GM15510 (cell line): ENCODE results near the gene FOXA3.

Experiments
- POLR2A ChIP-seq: IDR thresholded peaks from 3 replicates; pipeline ENCODE4 v1.6.1; 2011; ENCODE audit warnings: borderline replicate concordance; ENCODE audit not compliant: insufficient read length; ENCODE audit errors: extremely low read depth

Gene FOXA3

DNA sequence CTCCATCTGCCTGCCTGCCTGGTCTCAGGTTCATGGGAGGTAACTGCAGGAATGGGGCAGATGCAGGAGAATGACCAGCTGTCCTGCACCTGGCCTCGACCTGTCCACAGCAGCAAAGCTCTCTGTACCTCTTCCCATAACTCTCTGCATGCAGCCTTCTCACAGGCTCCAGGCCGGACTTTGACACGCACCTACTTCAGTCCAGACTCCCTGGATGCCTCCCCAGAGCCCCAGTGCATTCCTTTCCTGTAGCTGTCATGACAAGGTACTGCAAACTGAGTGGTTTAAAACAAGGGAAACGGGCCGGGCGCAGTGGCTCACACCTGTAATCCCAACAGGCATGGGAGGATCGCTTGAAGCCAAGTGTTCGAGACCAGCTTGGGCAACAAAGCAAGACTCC lies 47.2 kb downstream of the FOXA3 start:
- TF ChIP-seq POLR2A, result no peak

DNA sequence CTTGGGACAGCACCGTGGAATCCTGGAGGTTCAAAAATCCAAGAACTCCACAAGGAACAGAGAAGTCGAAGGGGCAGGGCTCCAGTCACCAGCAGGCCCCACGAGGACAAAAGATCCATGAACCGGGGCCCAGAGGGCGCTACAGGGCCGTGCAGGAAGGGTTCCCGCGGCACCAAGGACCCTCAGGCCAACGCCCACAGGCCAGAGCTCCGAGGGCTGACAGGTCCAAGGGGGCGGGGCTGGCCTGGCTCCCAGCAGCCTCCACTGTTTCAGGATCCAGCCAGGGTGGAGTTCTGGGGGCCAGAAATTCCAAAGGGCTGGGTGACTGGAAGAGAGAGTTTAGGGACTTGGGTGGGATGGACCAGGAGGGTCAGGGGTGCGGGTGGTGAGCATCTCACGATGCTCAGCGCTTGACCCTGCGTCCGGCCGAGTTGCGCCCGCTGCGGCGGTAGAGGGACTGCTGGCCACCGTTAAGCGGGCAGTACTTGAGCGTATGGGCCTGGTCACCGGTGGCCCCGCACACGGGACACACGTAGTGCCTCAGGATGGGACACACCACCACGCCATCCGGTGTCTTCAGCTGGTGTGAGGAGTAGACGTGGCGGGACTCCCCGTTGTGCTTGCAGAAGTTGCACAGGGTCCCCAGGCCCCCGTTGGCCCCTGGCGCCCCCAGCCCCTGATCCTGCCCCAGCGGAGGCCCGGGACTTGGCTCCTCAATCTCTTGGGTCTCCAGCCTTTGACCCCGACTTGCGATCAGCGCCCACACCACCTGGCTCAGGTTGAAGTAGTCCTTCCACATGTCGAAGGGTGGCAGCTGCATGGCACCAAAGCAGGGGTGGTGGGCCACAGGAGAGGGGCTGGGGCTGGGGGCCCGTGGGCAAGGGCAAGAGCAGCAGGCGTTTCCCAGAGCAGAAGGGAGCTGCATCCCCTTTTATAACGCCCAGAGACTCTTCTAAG lies 50.0 kb downstream of the FOXA3 start, which contains the start of gene NANOS2:
TSS of gene NANOS2 (minus strand) at position 905 of the 957 bp plus-strand sequence. CDS start at position 820, 85 bp downstream.
- TF ChIP-seq POLR2A, result no peak

DNA sequence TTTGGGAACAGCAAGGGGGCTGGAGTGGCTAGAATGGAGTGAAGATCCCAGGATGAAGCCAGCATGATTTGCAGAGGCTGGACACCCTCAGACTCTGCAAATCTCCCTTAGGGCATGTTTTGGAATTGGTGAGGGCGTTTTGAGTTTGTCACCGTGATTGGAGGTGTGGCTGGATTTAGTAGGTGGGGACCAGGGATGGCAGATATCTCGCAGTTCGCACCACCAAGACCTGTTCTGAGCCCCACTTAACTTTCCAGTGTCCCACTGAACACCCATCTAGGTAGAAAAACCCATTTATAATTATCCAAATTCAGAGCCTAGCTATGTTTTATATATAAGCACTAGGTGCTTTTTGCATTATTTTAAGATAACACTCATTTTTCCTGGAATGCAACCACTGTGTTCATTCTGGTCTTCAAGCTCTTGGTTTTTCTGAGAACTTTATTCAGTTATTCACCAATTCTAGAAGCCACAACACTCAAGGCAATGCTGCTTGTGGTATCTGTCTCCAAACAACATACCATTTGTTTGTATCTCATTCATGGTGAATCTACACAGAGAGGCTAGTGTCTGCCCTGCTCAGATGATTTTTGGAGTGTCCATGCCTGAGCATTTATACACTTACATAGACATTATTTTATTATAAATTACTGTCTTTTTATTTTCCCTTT lies 53.4 kb downstream of the FOXA3 start:
- no peak for TF ChIP-seq POLR2A

DNA sequence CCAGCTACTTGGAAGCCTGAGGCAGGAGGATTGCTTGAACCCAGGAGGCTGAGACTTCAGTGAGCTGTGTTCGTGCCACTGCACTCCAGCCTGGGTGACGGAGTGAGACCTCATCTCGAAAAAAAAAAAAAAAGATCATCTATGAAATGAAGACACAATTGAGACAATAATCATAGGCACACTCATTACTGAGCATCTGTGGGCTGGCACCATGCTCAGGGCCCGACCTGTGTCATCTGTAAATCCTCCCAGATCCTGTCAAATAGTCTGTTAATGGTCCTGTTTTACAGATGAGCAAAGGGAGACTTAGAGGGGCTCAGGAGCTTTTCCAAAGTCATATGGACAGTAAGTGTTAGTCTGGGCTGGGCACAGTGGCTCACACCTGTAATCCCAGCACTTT lies 54.6 kb downstream of the FOXA3 start:
- TF ChIP-seq POLR2A, result no peak

DNA sequence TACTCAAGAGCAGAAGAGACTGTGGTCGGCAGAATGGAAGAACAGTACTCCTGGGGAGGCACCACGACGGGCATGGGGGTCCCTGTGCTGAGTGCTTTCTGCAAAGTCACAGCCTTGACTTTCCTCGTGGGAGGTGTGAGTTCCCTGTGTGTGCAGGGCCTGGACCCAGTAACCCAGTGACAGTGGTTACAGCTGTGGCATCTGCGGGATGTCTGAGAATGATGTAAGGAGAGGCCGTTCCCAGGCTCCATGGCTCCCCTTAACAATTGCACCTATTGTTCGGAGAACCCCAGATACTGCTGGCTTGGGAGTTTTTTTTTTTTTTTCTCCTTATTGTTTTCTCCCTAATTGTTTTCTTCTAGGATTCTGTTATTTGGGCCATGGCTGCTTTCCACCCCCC lies 55.6 kb downstream of the FOXA3 start:
- no peak for TF ChIP-seq POLR2A

DNA sequence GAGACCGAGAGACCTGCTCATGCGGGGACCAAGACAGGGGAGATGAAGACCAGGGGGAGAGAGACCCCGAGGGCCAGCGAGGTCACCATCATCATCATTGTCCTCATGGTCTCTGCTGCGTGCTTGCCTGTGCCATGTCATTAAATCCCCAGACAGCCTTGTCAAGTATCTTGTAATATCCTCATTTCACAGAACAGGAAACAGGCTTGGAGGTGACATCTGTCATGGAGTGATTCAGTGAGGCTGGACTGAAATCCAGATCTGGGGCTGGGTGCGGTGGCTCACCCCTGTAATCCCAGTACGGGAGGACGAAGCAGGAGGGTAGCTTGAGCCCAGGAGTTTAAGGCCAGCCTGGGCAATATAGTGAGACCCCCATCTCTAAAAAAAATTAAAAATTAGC lies 56.3 kb downstream of the FOXA3 start:
- no peak for TF ChIP-seq POLR2A

DNA sequence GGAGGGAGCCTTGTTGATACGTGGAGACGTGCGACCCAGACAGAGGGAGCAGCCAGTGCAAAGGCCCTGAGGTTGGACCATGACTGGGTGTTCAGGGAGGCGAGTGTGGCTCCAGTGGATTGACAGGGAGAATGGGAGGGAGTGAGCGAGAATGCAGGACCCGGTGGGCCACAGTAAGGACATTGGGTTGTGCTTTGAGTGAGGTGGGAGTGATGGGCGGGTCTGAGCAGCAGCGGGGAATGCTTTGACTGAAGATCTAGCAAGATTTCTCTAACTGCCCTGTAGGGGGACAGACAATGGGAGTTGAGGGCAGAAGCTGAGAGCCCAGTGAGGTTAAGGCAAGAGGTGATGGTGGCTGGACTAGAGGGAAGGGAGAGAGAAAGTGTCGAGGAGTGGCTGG lies 58.2 kb downstream of the FOXA3 start:
- no peak for TF ChIP-seq POLR2A
